ENCODE measurements around the gene COL27A1. TPM values are rescaled to one million over a fixed set of nuclear protein-coding genes. Genes with fewer than 3 reads are reported as not detected.
A peak's percentile ranks its signal among the peaks of the same experiment; 100 is the strongest.

Gene COL27A1
- polyA plus RNA-seq, 2 of the 4 experiments (the other 2 are of a cell fraction): 6.9 to 20.6 TPM

GRCh38 chr9:114159691-114160090 is 4.4 kb downstream of the COL27A1 start:
- POLR2A ChIA-PET: no interaction called here
- H3K4me2 ChIP-seq: no peak overlapping the region
- FAIRE-seq (no peak), ATAC-seq (no peak), DNase-seq (ENCODE audit: low read depth in 1 of 2, low spot score in 1 of 2) (no peak)
- WGBS (ENCODE audit: missing lambda C conversion rate): 60% methylated on average over 3 of the region's 3 CpGs
- no peak overlapping the region for H3K27ac ChIP-seq
- peaks cover 44% of the 10 kb centered on the region for H3K4me1 ChIP-seq
- TF ChIP-seq MAFK (IDR thresholded peaks at IDR 0.05; ENCODE audit: partially characterized antibody) (no peak), PHF8 (IDR thresholded peaks at IDR 0.05; ENCODE audit: borderline replicate concordance, low read depth) (no peak), ATOH8 (CRISPR knock-in tag; IDR thresholded peaks at IDR 0.05; ENCODE audit: low read depth) (no peak), SREBF2 (IDR thresholded peaks at IDR 0.05) (no peak), NPAS2 (CRISPR knock-in tag; IDR thresholded peaks at IDR 0.05; ENCODE audit: borderline replicate concordance) (no peak), ELK1 (IDR thresholded peaks at IDR 0.05; ENCODE audit: low read depth, low read length) (no peak), CHD4 (IDR thresholded peaks at IDR 0.05; ENCODE audit: borderline replicate concordance) (no peak), TFCP2L1 (CRISPR knock-in tag; IDR thresholded peaks at IDR 0.05) (no peak), BHLHE40 (IDR thresholded peaks at IDR 0.05; ENCODE audit: low read depth, low read length) (no peak), PBX3 (IDR thresholded peaks at IDR 0.05) (no peak), CBX8 (IDR thresholded peaks at IDR 0.05) (no peak), FOXS1 (CRISPR knock-in tag; IDR thresholded peaks at IDR 0.05) (no peak), FOSB (CRISPR knock-in tag; IDR thresholded peaks at IDR 0.05) (no peak), JUNB (IDR thresholded peaks at IDR 0.05) (no peak), GATA3 (IDR thresholded peaks at IDR 0.05; ENCODE audit: borderline replicate concordance) (no peak), POLR2A (IDR thresholded peaks at IDR 0.05; ENCODE audit: low read length) (no peak), RARB (CRISPR knock-in tag; IDR thresholded peaks at IDR 0.05) (no peak), NFE2L2 (conservative IDR thresholded peaks at IDR 0.05; ENCODE audit: low read length) (no peak)
- no peak overlapping the region for H3K4me3 ChIP-seq
- CTCF ChIA-PET: interaction anchor here (0.9 to 14.2 kb wide), 7 partner anchors 18 to 155 kb away, joined by 3 to 181 read pairs (median 8); no protein-coding TSS in a partner anchor
- no peaks in the 10 kb centered on the region for H3K9me3 ChIP-seq

GRCh38 chr9:114161513-114161912 is 6.2 kb downstream of the COL27A1 start:
- POLR2A ChIA-PET: no interaction called here
- FAIRE-seq (no peak), ATAC-seq (no peak), DNase-seq (ENCODE audit: low read depth in 1 of 2, low spot score in 1 of 2) (no peak)
- Histone ChIP-seq H3K4me2 (no peak overlapping the region), H3K4me1 (peaks cover 40% of the 10 kb centered on the region), H3K4me3 (no peak overlapping the region), H3K9me3 (no peaks in the 10 kb centered on the region), H3K27ac (peak overlapping the region in 1 of 2 experiments; percentile 24; a peak in 1 of 6 replicates)
- 95% methylated on average over 4 of the region's 4 CpGs for WGBS (ENCODE audit: missing lambda C conversion rate)
- CTCF ChIA-PET: interaction anchor here (1.0 to 14.2 kb wide), 6 partner anchors 9 to 131 kb away, joined by 3 to 181 read pairs (median 6); no protein-coding TSS in a partner anchor
- TF ChIP-seq MAZ (IDR thresholded peaks at IDR 0.05; ENCODE audit: borderline replicate concordance, low read depth, low read length) (no peak), JUNB (IDR thresholded peaks at IDR 0.05) (no peak), CTCF (IDR thresholded peaks at IDR 0.05) (no peak), RARB (CRISPR knock-in tag; IDR thresholded peaks at IDR 0.05) (no peak), SREBF2 (IDR thresholded peaks at IDR 0.05) (no peak), MYC (IDR thresholded peaks at IDR 0.05; ENCODE audit: borderline replicate concordance, low read length) (no peak), GATA3 (IDR thresholded peaks at IDR 0.05; ENCODE audit: borderline replicate concordance) (no peak), BCL3 (IDR thresholded peaks at IDR 0.05) (no peak), HOXB13 (CRISPR knock-in tag; IDR thresholded peaks at IDR 0.05; ENCODE audit: low read depth) (no peak), FOSB (CRISPR knock-in tag; IDR thresholded peaks at IDR 0.05) (no peak), RAD21 (conservative IDR thresholded peaks at IDR 0.05 in 1 of 2, IDR thresholded peaks at IDR 0.05 in 1 of 2) (no peak), CEBPB (IDR thresholded peaks at IDR 0.05) (no peak), E2F6 (IDR thresholded peaks at IDR 0.05; ENCODE audit: borderline replicate concordance, low read depth) (no peak), RCOR1 (IDR thresholded peaks at IDR 0.05; ENCODE audit: low read depth, low read length) (no peak), POLR2AphosphoS2 (conservative IDR thresholded peaks at IDR 0.05; ENCODE audit: low read length) (no peak)

Data from A549 (cell line).